ENCODE measurements around the gene SYNGR4. TPM values are rescaled to one million over a fixed set of nuclear protein-coding genes. Genes with fewer than 3 reads are reported as not detected.

The SYNGR4 gene
- total and polyA plus RNA-seq, 5 donors from 2014 or later = not detected

Other genes starting within 250 kb of the SYNGR4 start
- gene LIG1, start 194.0 kb upstream of the SYNGR4 start, total RNA-seq = 68.2 TPM
- 10 to 100 TPM; 24.9 to 31.0 (median 27.7) TPM for gene LIG1, start 194.0 kb upstream of the SYNGR4 start, polyA plus RNA-seq
- gene ZSWIM9, start 193.7 kb upstream of the SYNGR4 start, total RNA-seq = 5.0 TPM
- gene ZSWIM9, start 193.7 kb upstream of the SYNGR4 start, polyA plus RNA-seq = 1 to 10 TPM in 1 of 4 donors, under 1 TPM in 3; 0.29 to 1.0 (median 0.63) TPM
- gene CARD8, start 108.5 kb upstream of the SYNGR4 start, total RNA-seq = 179 TPM
- gene CARD8, start 108.5 kb upstream of the SYNGR4 start, polyA plus RNA-seq = 100 to 1,000 TPM in 1 of 4 donors, 10 to 100 TPM in 3; 85.9 to 107 (median 91.7) TPM
- gene ZNF114, start 94.3 kb upstream of the SYNGR4 start, total RNA-seq = not detected
- gene ZNF114, start 94.3 kb upstream of the SYNGR4 start, polyA plus RNA-seq = not detected
- gene EMP3, start 38.8 kb upstream of the SYNGR4 start, total RNA-seq = 290 TPM
- 1,000 to 10,000 TPM in 2 of 4 donors, 100 to 1,000 TPM in 2; 809 to 1,327 (median 1,095) TPM for gene EMP3, start 38.8 kb upstream of the SYNGR4 start, polyA plus RNA-seq
- gene TMEM143, start 427 bp upstream of the SYNGR4 start, total RNA-seq = 9.3 TPM
- gene TMEM143, start 427 bp upstream of the SYNGR4 start, polyA plus RNA-seq = 1 to 10 TPM; 1.9 to 5.3 (median 4.5) TPM
- gene KDELR1, start 27.2 kb downstream of the SYNGR4 start, total RNA-seq = 37.6 TPM
- 10 to 100 TPM; 28.8 to 29.9 (median 29.5) TPM for gene KDELR1, start 27.2 kb downstream of the SYNGR4 start, polyA plus RNA-seq
- not detected for gene GRIN2D, start 29.3 kb downstream of the SYNGR4 start, total RNA-seq
- gene GRIN2D, start 29.3 kb downstream of the SYNGR4 start, polyA plus RNA-seq = not detected
- gene GRWD1, start 81.6 kb downstream of the SYNGR4 start, total RNA-seq = 29.0 TPM
- 10 to 100 TPM; 33.9 to 52.9 (median 43.1) TPM for gene GRWD1, start 81.6 kb downstream of the SYNGR4 start, polyA plus RNA-seq
- gene KCNJ14, start 91.2 kb downstream of the SYNGR4 start, total RNA-seq = 2.2 TPM
- gene KCNJ14, start 91.2 kb downstream of the SYNGR4 start, polyA plus RNA-seq = under 1 TPM in 3 of 4 donors, not detected in 1; 0.03 to 0.28 (median 0.18) TPM
- gene CYTH2, start 105.0 kb downstream of the SYNGR4 start, total RNA-seq = 46.7 TPM
- 10 to 100 TPM; 24.2 to 35.0 (median 30.2) TPM for gene CYTH2, start 105.0 kb downstream of the SYNGR4 start, polyA plus RNA-seq
- 6.3 TPM for gene LMTK3, start 147.5 kb downstream of the SYNGR4 start, total RNA-seq
- gene LMTK3, start 147.5 kb downstream of the SYNGR4 start, polyA plus RNA-seq = not detected
- not detected for gene SULT2B1, start 187.8 kb downstream of the SYNGR4 start, total RNA-seq
- gene SULT2B1, start 187.8 kb downstream of the SYNGR4 start, polyA plus RNA-seq = under 1 TPM in 2 of 4 donors, not detected in 2; 0.16 to 0.82 TPM
- not detected for gene SPACA4, start 242.4 kb downstream of the SYNGR4 start, total RNA-seq
- under 1 TPM in 1 of 4 donors, not detected in 3; 0.25 TPM for gene SPACA4, start 242.4 kb downstream of the SYNGR4 start, polyA plus RNA-seq

Measured in CD4-positive, CD25-positive, alpha-beta regulatory T cell (primary cell).